Thyroid gland (tissue), 4 donors: ENCODE measurements around the gene OR6F1. TPM values are rescaled to one million over a fixed set of nuclear protein-coding genes. Genes with fewer than 3 reads are reported as not detected.
"Not testable (repeated sequence)": the region's sequence is repeated elsewhere in the genome, so short reads cannot be mapped to it uniquely, and the experiment has no call there.

Experiments used
- DNase-seq, 2 donors: peaks; one replicate each; pipeline ENCODE4 v3.0.0-alpha.2; 2019
- H3K27ac ChIP-seq, 3 donors: fragments of 200-600 bp; sonication (generic); 1 replicate in 2 of 3; 2 replicates in 1 of 3; pipeline ENCODE4 v1.5.1; 2016 to 2019; ENCODE audit warnings: mild to moderate bottlenecking in 1 of 3, moderate library complexity in 1 of 3
- H3K27me3 ChIP-seq: fragments of 200-600 bp; sonication (generic); one replicate; pipeline ENCODE4 v1.5.1; 2019
- H3K36me3 ChIP-seq, 2 donors: fragments of 200-600 bp; sonication (generic); one replicate each; pipeline ENCODE4 v1.5.1; 2016 to 2019
- H3K4me1 ChIP-seq, 2 donors: fragments of 200-600 bp; sonication (generic); one replicate each; pipeline ENCODE4 v1.5.1; 2017 to 2019
- H3K4me3 ChIP-seq, 3 donors: fragments of 200-600 bp; sonication (generic); replicated peaks in 1 of 3; 1 replicate in 2 of 3; 2 replicates in 1 of 3; pipeline ENCODE4 v1.5.1; 2016; ENCODE audit warnings: mild to moderate bottlenecking in 1 of 3
- H3K9me3 ChIP-seq: fragments of 200-600 bp; sonication (generic); one replicate; pipeline ENCODE4 v1.5.1; 2017
- POLR2A ChIP-seq, 2 donors: fragments of 450-650 bp; IDR thresholded peaks; one replicate each; pipeline ENCODE4 v1.6.1; 2017; ENCODE audit warnings: antibody characterized with exemption in 2 of 2, mild to moderate bottlenecking in 2 of 2, moderate library complexity in 1 of 2
- WGBS, 2 donors: methylation state at CpG; one replicate each; pipeline ENCODE4 v1.1.5; 2017; 5-methylcytosine and 5-hydroxymethylcytosine counted together
- intact Hi-C: fragments of 100-400 bp; cut with DNase I; formaldehyde crosslinking; loops from one replicate; pipeline ENCODE4 v1.15.1; 2023
- total RNA-seq, 4 donors: library from RNA; depleted of rRNA; stranded (reverse); fragments of >200 nt; gene quantifications; one replicate each; pipeline ENCODE4 v1.2.3, GENCODE V29; 2016
- TF ChIP-seq, protein P1 (sequence below), 6 experiments: fragments of 200-600 bp in 3 of 6; fragments of 450-650 bp in 3 of 6; sonication (generic) in 3 of 6; IDR thresholded peaks; one replicate each; pipeline ENCODE4 v1.5.1; 2016 to 2019; ENCODE audit warnings: antibody characterized with exemption in 6 of 6, mild to moderate bottlenecking in 2 of 6, inconsistent platforms in 1 of 6, moderate library complexity in 1 of 6

OR6F1 gene
- total RNA-seq, 4 donors from 2014 or later: not detected

GRCh38 chr1:247747616-247748015 lies 31.2 kb upstream of the OR6F1 start:
- Histone ChIP-seq H3K4me1 (no peaks in the 10 kb centered on the region), H3K27me3 (no peaks in the 10 kb centered on the region), H3K27ac (no peak overlapping the region), H3K9me3 (no peaks in the 10 kb centered on the region), H3K36me3 (no peaks in the 10 kb centered on the region), H3K4me3 (no peak overlapping the region)
- intact Hi-C loops: no loop called here
- 93 to 96% methylated on average over 7 of the region's 7 CpGs for WGBS, 2 donors
- no peak for TF ChIP-seq POLR2A (IDR thresholded peaks at IDR 0.05)
- TF ChIP-seq, protein P1, sequence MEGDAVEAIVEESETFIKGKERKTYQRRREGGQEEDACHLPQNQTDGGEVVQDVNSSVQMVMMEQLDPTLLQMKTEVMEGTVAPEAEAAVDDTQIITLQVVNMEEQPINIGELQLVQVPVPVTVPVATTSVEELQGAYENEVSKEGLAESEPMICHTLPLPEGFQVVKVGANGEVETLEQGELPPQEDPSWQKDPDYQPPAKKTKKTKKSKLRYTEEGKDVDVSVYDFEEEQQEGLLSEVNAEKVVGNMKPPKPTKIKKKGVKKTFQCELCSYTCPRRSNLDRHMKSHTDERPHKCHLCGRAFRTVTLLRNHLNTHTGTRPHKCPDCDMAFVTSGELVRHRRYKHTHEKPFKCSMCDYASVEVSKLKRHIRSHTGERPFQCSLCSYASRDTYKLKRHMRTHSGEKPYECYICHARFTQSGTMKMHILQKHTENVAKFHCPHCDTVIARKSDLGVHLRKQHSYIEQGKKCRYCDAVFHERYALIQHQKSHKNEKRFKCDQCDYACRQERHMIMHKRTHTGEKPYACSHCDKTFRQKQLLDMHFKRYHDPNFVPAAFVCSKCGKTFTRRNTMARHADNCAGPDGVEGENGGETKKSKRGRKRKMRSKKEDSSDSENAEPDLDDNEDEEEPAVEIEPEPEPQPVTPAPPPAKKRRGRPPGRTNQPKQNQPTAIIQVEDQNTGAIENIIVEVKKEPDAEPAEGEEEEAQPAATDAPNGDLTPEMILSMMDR (IDR thresholded peaks at IDR 0.05): no peak
- no peak for DNase-seq

- no peaks in the 10 kb centered on the region for H3K9me3 ChIP-seq
- TF ChIP-seq, protein P1 (IDR thresholded peaks at IDR 0.05): no peak
- TF ChIP-seq POLR2A (IDR thresholded peaks at IDR 0.05): no peak
Measured at GRCh38 chr1:247746391-247746935, 30.0 kb upstream of the OR6F1 start.

GRCh38 chr1:247742215-247742760 lies 25.8 kb upstream of the OR6F1 start:
- H3K27me3 ChIP-seq, H3K4me3 ChIP-seq, intact Hi-C loops, H3K36me3 ChIP-seq, H3K4me1 ChIP-seq, DNase-seq, H3K27ac ChIP-seq, H3K9me3 ChIP-seq: not testable (repeated sequence)
- WGBS, 2 donors: 76 to 79% methylated on average over 3 of the region's 3 CpGs

More at GRCh38 chr1:247746391-247746935, 30.0 kb upstream of the OR6F1 start:
- Histone ChIP-seq H3K27ac (no peak overlapping the region), H3K36me3 (no peaks in the 10 kb centered on the region), H3K4me1 (no peaks in the 10 kb centered on the region), H3K27me3 (no peaks in the 10 kb centered on the region), H3K4me3 (no peak overlapping the region)
- DNase-seq: no peak
- intact Hi-C loops: no loop called here
- 74 to 82% methylated on average over 3 of the region's 3 CpGs for WGBS, 2 donors

DNA sequence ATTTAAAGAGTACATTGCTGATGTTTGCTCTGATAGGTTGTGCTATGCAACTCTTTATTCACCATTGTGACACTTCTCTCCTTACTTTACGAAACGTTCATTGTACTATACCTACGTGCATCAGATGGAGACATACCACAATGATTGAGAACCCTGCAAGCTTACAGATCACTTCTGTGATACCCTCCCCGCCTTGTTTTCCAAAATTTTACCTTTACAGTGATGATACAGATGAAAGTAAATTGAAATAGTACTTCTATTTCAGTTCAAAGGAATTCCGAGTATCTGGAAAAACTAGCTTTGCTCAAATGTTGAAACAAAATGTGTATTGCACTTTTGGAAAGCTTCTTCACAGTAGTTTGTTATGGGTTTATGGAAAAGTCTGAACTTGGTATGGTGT lies 25.3 kb upstream of the OR6F1 start:
- WGBS, 2 donors: 90% methylated on average over 5 of the region's 5 CpGs
- intact Hi-C loops: no loop called here
- H3K27me3 ChIP-seq: no peaks in the 10 kb centered on the region
- H3K36me3 ChIP-seq: no peaks in the 10 kb centered on the region
- H3K27ac ChIP-seq: no peak overlapping the region
- no peaks in the 10 kb centered on the region for H3K4me1 ChIP-seq
- no peaks in the 10 kb centered on the region for H3K9me3 ChIP-seq
- TF ChIP-seq, protein P1 (IDR thresholded peaks at IDR 0.05): no peak
- TF ChIP-seq POLR2A (IDR thresholded peaks at IDR 0.05): no peak
- H3K4me3 ChIP-seq: no peak overlapping the region
- DNase-seq: no peak

DNA sequence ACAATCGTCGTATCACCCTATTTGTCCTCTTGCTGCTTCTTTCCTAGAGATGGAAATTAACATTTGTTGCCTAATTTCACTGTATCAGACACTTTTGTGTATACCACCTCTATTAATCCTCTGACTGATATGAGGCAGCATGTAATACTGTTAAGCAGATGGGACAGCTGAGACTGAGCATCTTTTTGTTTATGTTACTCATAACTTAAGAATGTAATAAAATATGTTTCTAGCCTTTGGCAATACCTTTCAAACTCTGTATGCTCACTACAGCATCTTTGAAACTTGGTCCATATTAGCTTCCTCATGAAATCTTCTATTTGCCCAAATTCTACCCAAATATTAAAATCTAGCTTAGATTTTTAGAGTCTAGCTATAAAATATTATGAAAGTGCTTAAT lies 24.3 kb upstream of the OR6F1 start:
- no peak overlapping the region for H3K4me3 ChIP-seq

More for the DNA sequence above, 24.3 kb upstream of the OR6F1 start:
- Histone ChIP-seq H3K27me3 (no peaks in the 10 kb centered on the region), H3K36me3 (no peaks in the 10 kb centered on the region), H3K4me1 (no peaks in the 10 kb centered on the region), H3K9me3 (no peaks in the 10 kb centered on the region), H3K27ac (no peak overlapping the region)
- DNase-seq: no peak
- TF ChIP-seq POLR2A (IDR thresholded peaks at IDR 0.05): no peak
- TF ChIP-seq, protein P1 (IDR thresholded peaks at IDR 0.05): no peak
- intact Hi-C loops: no loop called here
- 87 to 96% methylated on average over 2 of the region's 2 CpGs for WGBS, 2 donors
